ES-I3 (cell line): ENCODE results near the gene STARD5.

Experiments used
- H3K36me3 ChIP-seq: 2 replicates; pipeline ENCODE4 v1.6.1; 2013; ENCODE audit warnings: mild to moderate bottlenecking, low read length, control low read depth, moderate library complexity; ENCODE audit not compliant: insufficient read depth
- H3K4me1 ChIP-seq: 2 replicates; pipeline ENCODE4 v1.6.1; 2013; ENCODE audit warnings: mild to moderate bottlenecking, control low read depth, low read length; ENCODE audit not compliant: insufficient read depth
- H3K9ac ChIP-seq: 2 replicates; pipeline ENCODE4 v1.6.1; 2013; ENCODE audit warnings: low read depth, mild to moderate bottlenecking, low read length, moderate library complexity
- H3K9me3 ChIP-seq: 2 replicates; pipeline ENCODE4 v1.6.1; 2013; ENCODE audit warnings: mild to moderate bottlenecking, low read length, moderate library complexity; ENCODE audit not compliant: control insufficient read depth, insufficient read depth

Gene STARD5

DNA sequence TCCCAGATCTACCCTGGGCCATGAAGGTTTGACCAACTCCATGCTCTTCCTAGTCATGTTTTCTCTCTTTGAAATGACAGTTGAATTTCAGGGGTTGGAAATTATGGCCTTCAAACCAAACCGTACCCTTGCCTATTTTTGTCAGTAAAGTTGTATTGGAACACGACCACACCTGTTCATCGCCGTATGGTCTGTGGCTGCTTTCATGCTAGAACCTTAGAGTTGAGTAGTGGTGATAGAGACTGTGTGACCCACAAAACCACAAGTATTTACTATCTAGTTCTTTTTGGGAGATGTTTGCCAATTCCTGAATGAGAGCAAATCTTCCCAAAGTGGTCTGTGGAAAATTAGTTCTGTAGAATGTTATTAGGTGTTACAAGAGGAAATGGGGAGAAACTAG is 24.0 kb upstream of the STARD5 start:
- no peak overlapping the region for H3K9ac ChIP-seq
- H3K9me3 ChIP-seq = no peaks in the 10 kb centered on the region
- no peaks in the 10 kb centered on the region for H3K4me1 ChIP-seq
- no peaks in the 10 kb centered on the region; the same call in 1 of the 2 replicates for H3K36me3 ChIP-seq

- Histone ChIP-seq H3K9ac (no peak overlapping the region), H3K4me1 (no peaks in the 10 kb centered on the region)
Measured at GRCh38 chr15:81346611-81347010, 22.7 kb upstream of the STARD5 start.

DNA sequence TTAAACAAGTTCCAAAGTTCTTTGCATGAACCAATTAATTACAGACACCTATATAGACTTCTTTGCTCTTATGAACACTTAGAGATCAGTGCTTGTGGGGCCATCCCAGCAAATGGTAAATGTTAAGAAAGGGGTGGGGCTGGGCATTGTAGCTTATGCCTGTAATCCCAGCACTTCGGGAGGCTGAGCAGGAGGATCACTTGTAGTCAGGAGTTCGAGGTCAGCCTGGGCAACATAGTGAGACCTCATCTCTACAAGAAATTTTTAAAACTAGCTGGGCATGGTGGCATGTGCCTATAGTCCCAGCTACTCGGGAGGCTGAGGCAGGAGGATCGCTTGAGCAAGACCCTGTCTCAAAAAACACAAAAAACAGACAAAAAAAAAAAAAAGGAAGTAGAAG is 19.4 kb upstream of the STARD5 start:
- Histone ChIP-seq H3K9me3 (no peaks in the 10 kb centered on the region), H3K36me3 (no peaks in the 10 kb centered on the region; the same call in 1 of the 2 replicates), H3K4me1 (no peaks in the 10 kb centered on the region), H3K9ac (no peak overlapping the region)

More at GRCh38 chr15:81346611-81347010, 22.7 kb upstream of the STARD5 start:
- Histone ChIP-seq H3K36me3 (no peaks in the 10 kb centered on the region; the same call in 1 of the 2 replicates), H3K9me3 (no peaks in the 10 kb centered on the region)

DNA sequence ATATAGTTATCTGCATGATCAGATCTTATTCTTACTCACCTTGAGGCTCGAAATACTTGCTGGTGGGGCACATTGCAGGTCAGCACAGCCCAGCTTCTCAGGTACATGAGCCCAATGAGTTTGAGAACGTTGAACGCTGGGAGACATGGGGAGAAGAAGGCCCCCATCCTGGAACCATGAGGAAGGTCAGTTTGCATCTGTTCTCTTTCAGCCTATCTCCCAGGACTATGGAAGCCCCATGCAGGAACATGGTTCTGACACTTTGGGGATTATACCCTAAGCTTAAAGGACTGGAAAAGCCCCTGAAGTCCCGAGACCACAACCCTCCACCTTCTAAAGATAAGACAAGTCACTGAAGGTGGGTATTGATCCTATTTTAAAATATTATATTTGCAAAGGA is 17.4 kb upstream of the STARD5 start:
- Histone ChIP-seq H3K4me1 (no peaks in the 10 kb centered on the region), H3K9ac (no peak overlapping the region), H3K9me3 (no peaks in the 10 kb centered on the region), H3K36me3 (no peaks in the 10 kb centered on the region; the same call in 1 of the 2 replicates)

- H3K36me3 ChIP-seq = no peaks in the 10 kb centered on the region; the same call in 1 of the 2 replicates
- no peaks in the 10 kb centered on the region for H3K9me3 ChIP-seq
- no peaks in the 10 kb centered on the region for H3K4me1 ChIP-seq
- no peak overlapping the region for H3K9ac ChIP-seq
Measured at GRCh38 chr15:81339851-81340250, 15.9 kb upstream of the STARD5 start.

- H3K36me3 ChIP-seq = no peaks in the 10 kb centered on the region
- H3K4me1 ChIP-seq = no peaks in the 10 kb centered on the region
- H3K9me3 ChIP-seq = no peaks in the 10 kb centered on the region
- H3K9ac ChIP-seq = no peak overlapping the region
Measured at GRCh38 chr15:81339321-81339720, 15.4 kb upstream of the STARD5 start.

- H3K36me3 ChIP-seq = no peaks in the 10 kb centered on the region
- H3K9me3 ChIP-seq = no peaks in the 10 kb centered on the region
- no peak overlapping the region for H3K9ac ChIP-seq
- no peaks in the 10 kb centered on the region for H3K4me1 ChIP-seq
Measured at GRCh38 chr15:81338170-81339007, 14.4 kb upstream of the STARD5 start.

- no peaks in the 10 kb centered on the region for H3K36me3 ChIP-seq
- H3K9me3 ChIP-seq = no peaks in the 10 kb centered on the region
- H3K9ac ChIP-seq = no peak overlapping the region
- no peaks in the 10 kb centered on the region for H3K4me1 ChIP-seq
Measured at GRCh38 chr15:81337713-81338157, 13.8 kb upstream of the STARD5 start.

- no peaks in the 10 kb centered on the region for H3K9me3 ChIP-seq
- no peak overlapping the region for H3K9ac ChIP-seq
- no peaks in the 10 kb centered on the region for H3K36me3 ChIP-seq
Measured at GRCh38 chr15:81337241-81337640, 13.3 kb upstream of the STARD5 start.

DNA sequence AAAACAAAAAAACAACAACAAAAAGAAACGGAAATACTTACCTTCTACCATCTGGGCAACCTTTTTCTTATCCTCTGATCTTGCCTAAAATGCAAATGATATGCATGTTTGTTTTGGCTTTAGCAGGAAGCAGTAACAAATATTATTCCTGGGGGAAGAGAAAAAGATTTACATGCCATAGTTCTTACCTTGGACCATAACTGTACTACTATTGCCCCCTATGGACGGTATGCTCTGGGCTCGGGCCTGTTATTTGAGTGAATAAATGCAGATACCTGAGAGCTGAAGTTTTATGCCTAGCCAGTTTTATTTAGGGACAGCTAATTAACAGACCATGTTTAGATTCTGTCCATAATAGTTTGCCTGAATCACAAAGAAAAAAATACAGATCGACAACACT is 12.6 kb upstream of the STARD5 start:
- Histone ChIP-seq H3K9me3 (no peaks in the 10 kb centered on the region), H3K4me1 (no peaks in the 10 kb centered on the region), H3K36me3 (no peaks in the 10 kb centered on the region), H3K9ac (no peak overlapping the region)

More at GRCh38 chr15:81337241-81337640, 13.3 kb upstream of the STARD5 start:
- no peaks in the 10 kb centered on the region for H3K4me1 ChIP-seq

- no peaks in the 10 kb centered on the region for H3K4me1 ChIP-seq
- H3K36me3 ChIP-seq = no peaks in the 10 kb centered on the region
- H3K9me3 ChIP-seq = no peaks in the 10 kb centered on the region
- H3K9ac ChIP-seq = no peak overlapping the region
Measured at GRCh38 chr15:81335631-81336030, 11.7 kb upstream of the STARD5 start.

DNA sequence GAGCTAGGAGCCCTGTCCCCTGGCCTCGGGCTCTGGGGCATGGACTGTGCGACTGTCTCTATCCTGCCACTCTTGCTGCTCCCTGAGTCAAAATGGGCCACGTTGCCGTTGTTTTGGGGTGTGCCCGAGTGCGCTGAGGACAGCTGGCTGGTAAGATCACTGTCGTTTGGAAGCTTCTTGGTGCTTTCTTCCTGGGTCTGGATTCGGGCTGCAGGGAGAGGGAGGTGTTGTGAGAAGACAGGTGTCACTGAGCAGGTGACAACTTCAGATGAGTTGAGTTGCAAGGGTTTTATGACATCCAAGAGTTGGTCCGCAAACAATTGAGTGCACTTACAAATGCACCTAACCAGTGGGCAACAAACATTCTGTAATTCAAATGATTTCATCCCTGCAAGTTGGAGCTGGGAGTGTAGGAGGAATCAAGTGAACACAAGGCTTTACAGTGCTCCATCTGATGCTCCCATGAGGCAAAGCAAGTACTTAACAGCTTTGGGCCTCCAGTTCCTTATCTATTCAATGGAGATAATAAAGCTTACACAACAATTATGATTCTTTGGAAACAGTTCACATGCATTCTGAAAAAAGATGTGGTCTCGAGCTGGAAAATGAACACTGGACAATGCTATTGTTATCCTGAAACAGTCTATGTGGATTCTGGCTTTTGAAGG is 11.0 kb upstream of the STARD5 start:
- Histone ChIP-seq H3K9me3 (no peaks in the 10 kb centered on the region), H3K36me3 (no peaks in the 10 kb centered on the region), H3K9ac (no peak overlapping the region), H3K4me1 (no peaks in the 10 kb centered on the region)

DNA sequence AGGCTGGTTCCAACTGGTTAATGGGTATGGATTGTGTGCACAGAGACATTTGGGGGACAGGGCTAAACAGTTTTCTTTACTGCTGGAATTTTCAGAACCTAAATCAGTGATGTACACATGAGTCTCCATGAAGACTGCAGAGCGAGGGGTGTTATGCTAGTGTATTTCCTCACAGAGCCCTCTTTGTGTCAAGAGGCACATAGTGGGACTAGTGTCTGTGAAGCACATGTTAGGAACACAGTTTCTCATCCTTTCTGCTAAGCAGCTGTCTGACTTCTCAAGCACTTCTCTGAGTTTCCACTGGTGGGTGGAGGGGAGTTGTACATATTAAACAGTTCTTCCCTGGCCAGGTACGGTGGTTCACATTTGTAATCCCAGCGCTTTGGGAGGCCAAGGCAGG is 9.4 kb upstream of the STARD5 start:
- no peaks in the 10 kb centered on the region for H3K4me1 ChIP-seq
- H3K9me3 ChIP-seq = no peaks in the 10 kb centered on the region
- no peak overlapping the region for H3K9ac ChIP-seq
- H3K36me3 ChIP-seq = no peaks in the 10 kb centered on the region

GRCh38 chr15:81332326-81332725 is 8.4 kb upstream of the STARD5 start:
- Histone ChIP-seq H3K4me1 (no peaks in the 10 kb centered on the region), H3K9ac (no peak overlapping the region), H3K36me3 (no peaks in the 10 kb centered on the region), H3K9me3 (no peaks in the 10 kb centered on the region)

- no peak overlapping the region for H3K9ac ChIP-seq
- H3K4me1 ChIP-seq = no peaks in the 10 kb centered on the region
- H3K36me3 ChIP-seq = no peaks in the 10 kb centered on the region
- no peaks in the 10 kb centered on the region for H3K9me3 ChIP-seq
Measured at GRCh38 chr15:81331600-81331999, 7.7 kb upstream of the STARD5 start.
